Mucosa of rectum (tissue), 2 donors: ENCODE data around the gene C2CD3.
"Not testable (repeated sequence)": the region's sequence is repeated elsewhere in the genome, so short reads cannot be mapped to it uniquely, and the experiment has no call there.

ENCODE experiments used
- H3K27ac ChIP-seq, 2 donors: one replicate each; pipeline ENCODE4 v1.7.0; 2013; ENCODE audit warnings: inconsistent platforms in 2 of 2, low read depth in 2 of 2, low read length in 2 of 2
- H3K27me3 ChIP-seq, 2 donors: one replicate each; pipeline ENCODE4 v1.7.0; 2013; ENCODE audit warnings: low read length in 2 of 2; ENCODE audit not compliant: control insufficient read depth in 2 of 2, insufficient read depth in 2 of 2
- H3K36me3 ChIP-seq, 2 donors: one replicate each; pipeline ENCODE4 v1.7.0; 2013; ENCODE audit warnings: low read length in 2 of 2; ENCODE audit not compliant: control insufficient read depth in 2 of 2, insufficient read depth in 2 of 2
- H3K4me1 ChIP-seq, 2 donors: one replicate each; pipeline ENCODE4 v1.7.0; 2013; ENCODE audit warnings: low read length in 2 of 2, mild to moderate bottlenecking in 1 of 2; ENCODE audit not compliant: control insufficient read depth in 2 of 2, insufficient read depth in 2 of 2
- H3K4me3 ChIP-seq, 2 donors: one replicate each; pipeline ENCODE4 v1.7.0; 2013; ENCODE audit warnings: low read length in 2 of 2
- H3K9ac ChIP-seq, 2 donors: one replicate each; pipeline ENCODE4 v1.7.0; 2013; ENCODE audit warnings: low read length in 2 of 2, low read depth in 1 of 2, mild to moderate bottlenecking in 1 of 2
- H3K9me3 ChIP-seq, 2 donors: one replicate each; pipeline ENCODE4 v1.7.0; 2013; ENCODE audit warnings: low read length in 2 of 2; ENCODE audit not compliant: control insufficient read depth in 2 of 2
- donor health status: healthy.
- donor health status: Normal muscosa, but diverticular disease.

C2CD3 gene

DNA sequence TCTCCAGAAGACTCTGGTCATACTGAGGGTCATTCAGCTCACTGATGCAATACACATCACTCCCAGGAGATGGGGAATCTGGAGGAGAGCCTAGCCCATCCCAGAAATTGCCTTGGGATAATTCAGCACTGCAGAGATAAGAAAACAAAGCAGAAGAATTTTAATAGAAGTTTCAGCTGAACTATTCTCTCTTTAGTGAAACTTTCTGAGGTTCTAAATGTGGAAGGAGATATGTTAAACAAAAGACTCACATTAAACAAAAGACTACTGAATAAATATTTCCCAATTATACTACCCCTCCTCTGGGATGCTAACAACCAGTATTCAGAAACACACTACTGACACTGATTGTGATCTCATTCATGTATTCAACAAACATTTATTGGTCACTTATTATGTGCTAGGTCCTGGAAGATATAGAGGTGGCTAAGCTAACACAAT, 47.8 kb downstream of the C2CD3 start:
- no peak overlapping the region for H3K27ac ChIP-seq
- no peaks in the 10 kb centered on the region for H3K9me3 ChIP-seq
- no peak overlapping the region for H3K9ac ChIP-seq
- H3K4me1 ChIP-seq: no peaks in the 10 kb centered on the region
- H3K36me3 ChIP-seq: peaks cover 3 to 5% of the 10 kb centered on the region in 2 donors
- no peaks in the 10 kb centered on the region for H3K27me3 ChIP-seq
- H3K4me3 ChIP-seq: no peak overlapping the region

DNA sequence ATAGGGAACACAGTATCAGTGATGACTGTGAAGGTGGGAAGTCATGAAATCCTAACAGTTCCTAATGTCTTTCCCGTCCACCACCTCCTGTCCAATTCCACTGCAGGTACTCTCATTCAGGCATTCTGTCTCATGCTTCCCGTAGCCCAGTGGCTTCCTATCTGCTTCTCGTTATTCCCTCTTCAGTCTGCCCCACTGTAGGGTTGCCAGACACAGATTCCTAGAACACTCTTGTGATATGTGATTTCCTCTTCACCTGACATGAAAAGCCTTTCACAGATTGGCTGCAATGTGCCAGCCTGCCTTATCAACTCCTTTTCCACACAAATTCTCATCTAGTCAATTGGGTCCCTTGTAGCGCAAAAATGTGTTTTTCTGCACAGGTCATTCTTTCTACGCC, 49.0 kb downstream of the C2CD3 start:
- Histone ChIP-seq H3K4me1 (no peaks in the 10 kb centered on the region), H3K27me3 (no peaks in the 10 kb centered on the region), H3K9ac (no peak overlapping the region), H3K4me3 (no peak overlapping the region), H3K9me3 (no peaks in the 10 kb centered on the region), H3K36me3 (peaks cover 3 to 5% of the 10 kb centered on the region in 2 donors), H3K27ac (no peak overlapping the region)

DNA sequence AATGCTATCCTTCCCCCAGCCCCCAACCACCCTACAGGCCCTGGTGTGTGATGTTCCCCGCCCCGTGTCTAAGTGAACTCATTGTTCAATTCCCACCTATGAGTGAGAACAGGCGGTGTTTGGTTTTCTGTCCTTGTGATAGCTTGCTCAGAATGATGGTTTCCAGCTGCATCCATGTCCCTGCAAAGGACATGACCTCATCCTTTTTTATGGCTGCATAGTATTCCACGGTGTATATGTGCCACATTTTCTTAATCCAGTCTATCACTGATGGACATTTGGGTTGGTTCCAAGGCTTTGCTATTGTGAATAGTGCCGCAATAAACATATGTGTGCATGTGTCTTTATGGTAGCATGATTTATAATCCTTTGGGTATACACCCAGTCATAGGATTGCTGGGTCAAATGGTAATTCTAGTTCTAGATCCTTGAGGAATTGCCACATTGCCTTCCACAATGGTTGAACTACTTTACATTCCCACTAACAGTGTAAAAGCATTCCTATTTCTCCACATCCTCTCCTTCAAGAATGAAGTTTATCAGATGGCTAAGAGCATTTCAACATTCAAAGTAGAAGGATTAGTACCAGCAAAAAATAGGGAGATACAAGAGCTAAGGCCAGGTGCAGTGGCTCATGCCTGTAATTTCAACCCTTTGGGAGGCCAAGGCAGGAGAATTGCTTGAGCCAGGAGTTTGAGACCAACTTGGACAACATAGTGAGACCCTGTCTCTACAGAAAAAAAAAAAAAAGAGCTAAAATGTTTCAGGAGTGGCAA, 50.4 kb downstream of the C2CD3 start:
- H3K4me3 ChIP-seq, H3K9ac ChIP-seq, H3K36me3 ChIP-seq, H3K27me3 ChIP-seq, H3K4me1 ChIP-seq, H3K27ac ChIP-seq, H3K9me3 ChIP-seq: not testable (repeated sequence)

DNA sequence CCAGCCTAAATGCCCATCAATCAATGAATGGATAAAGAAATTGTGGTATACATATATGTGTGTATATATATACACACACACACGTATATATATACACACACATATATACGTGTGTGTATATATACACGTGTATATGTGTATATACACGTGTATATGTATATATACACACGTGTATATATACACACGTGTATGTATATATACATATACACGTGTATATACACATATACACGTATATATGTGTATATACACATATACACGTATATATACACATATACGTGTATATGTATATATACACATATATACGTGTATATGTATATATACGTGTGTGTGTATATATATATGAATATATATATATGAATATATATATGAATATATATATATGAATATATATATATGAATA, 54.1 kb downstream of the C2CD3 start:
- no peaks in the 10 kb centered on the region for H3K4me1 ChIP-seq
- no peaks in the 10 kb centered on the region for H3K27me3 ChIP-seq
- H3K9me3 ChIP-seq: no peaks in the 10 kb centered on the region
- no peak overlapping the region for H3K4me3 ChIP-seq
- peaks cover 12 to 25% of the 10 kb centered on the region in 2 donors for H3K36me3 ChIP-seq
- no peak overlapping the region for H3K9ac ChIP-seq
- no peak overlapping the region for H3K27ac ChIP-seq

GRCh38 chr11:74112877-74113276, 57.9 kb downstream of the C2CD3 start:
- Histone ChIP-seq H3K27ac (no peak overlapping the region), H3K4me1 (no peaks in the 10 kb centered on the region), H3K9ac (no peak overlapping the region), H3K9me3 (no peaks in the 10 kb centered on the region), H3K4me3 (no peak overlapping the region), H3K27me3 (no peaks in the 10 kb centered on the region), H3K36me3 (peaks cover 11 to 30% of the 10 kb centered on the region in 2 donors)

DNA sequence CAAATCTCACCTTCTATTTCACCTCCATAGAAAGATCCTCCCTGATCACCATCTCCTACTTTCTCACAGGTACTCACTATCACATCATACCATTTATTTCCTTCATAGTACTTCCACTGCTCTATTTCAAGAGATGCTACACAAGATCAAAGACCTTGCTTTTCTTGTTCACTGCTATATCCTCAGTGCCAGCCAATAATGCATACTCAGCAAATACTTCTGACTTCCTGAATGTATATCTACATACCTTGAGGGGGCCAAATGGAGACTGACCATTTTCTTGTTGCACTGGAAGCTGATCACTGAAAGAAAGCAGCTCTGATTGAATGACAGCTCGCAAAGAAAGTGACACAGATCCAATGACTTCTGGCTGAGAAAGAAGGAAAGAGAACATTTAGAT, 64.7 kb downstream of the C2CD3 start:
- H3K9me3 ChIP-seq: no peaks in the 10 kb centered on the region
- H3K36me3 ChIP-seq: peaks cover 32 to 37% of the 10 kb centered on the region in 2 donors
- no peaks in the 10 kb centered on the region for H3K27me3 ChIP-seq
- no peak overlapping the region for H3K27ac ChIP-seq
- H3K9ac ChIP-seq: no peak overlapping the region
- H3K4me3 ChIP-seq: no peak overlapping the region
- H3K4me1 ChIP-seq: no peaks in the 10 kb centered on the region

DNA sequence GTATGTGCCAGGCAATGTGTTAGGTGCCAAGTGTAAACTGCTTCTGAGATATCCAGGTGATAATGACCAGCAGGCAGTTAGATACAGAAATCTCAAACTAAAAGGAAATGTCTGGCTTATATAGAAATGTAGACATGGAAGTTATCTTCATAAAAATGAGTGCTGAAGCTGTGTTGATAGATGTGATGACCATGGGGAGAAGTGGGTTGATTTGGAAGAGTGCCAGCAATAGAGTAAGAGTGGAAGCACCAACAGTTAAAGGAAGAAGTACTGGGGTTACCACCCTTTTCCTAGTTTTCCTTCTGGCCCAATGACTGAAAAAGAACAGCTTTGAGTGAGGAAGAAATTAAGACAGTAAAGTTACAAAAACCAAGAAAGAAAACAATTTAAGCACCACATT, 68.5 kb downstream of the C2CD3 start:
- no peaks in the 10 kb centered on the region for H3K4me1 ChIP-seq
- no peak overlapping the region for H3K27ac ChIP-seq
- H3K9ac ChIP-seq: no peak overlapping the region
- H3K9me3 ChIP-seq: no peaks in the 10 kb centered on the region
- peaks cover 40 to 53% of the 10 kb centered on the region in 2 donors for H3K36me3 ChIP-seq
- no peak overlapping the region for H3K4me3 ChIP-seq
- H3K27me3 ChIP-seq: no peaks in the 10 kb centered on the region

DNA sequence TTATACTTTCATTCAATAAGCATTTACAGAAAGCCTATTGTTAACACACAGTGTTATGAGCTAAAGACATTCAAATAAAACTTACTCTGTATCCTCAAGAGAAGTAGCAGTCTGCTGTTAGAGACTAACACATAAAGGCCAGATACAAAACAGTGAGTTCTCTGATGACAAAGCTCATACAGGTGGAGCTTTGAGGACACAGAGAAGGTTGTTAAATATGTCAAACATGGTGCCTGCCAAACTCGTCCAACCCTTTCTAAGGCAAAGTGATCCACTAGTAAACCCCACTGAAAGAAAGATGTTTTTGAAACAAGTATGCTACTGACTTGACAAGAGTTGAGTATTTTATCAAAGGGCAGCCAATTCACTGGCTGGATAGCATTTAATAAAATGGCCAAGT, 70.1 kb downstream of the C2CD3 start:
- no peak overlapping the region for H3K4me3 ChIP-seq
- H3K4me1 ChIP-seq: no peaks in the 10 kb centered on the region
- no peaks in the 10 kb centered on the region for H3K27me3 ChIP-seq
- peaks cover 35 to 46% of the 10 kb centered on the region in 2 donors for H3K36me3 ChIP-seq
- H3K9me3 ChIP-seq: no peaks in the 10 kb centered on the region
- no peak overlapping the region for H3K27ac ChIP-seq
- no peak overlapping the region for H3K9ac ChIP-seq

- no peaks in the 10 kb centered on the region for H3K4me1 ChIP-seq
- no peak overlapping the region for H3K4me3 ChIP-seq
- no peak overlapping the region for H3K27ac ChIP-seq
- peaks cover 32 to 44% of the 10 kb centered on the region in 2 donors for H3K36me3 ChIP-seq
- no peak overlapping the region for H3K9ac ChIP-seq
- H3K27me3 ChIP-seq: no peaks in the 10 kb centered on the region
- no peaks in the 10 kb centered on the region for H3K9me3 ChIP-seq
These were observed 70.6 kb downstream of the C2CD3 start for GRCh38 chr11:74100231-74100630.

- Histone ChIP-seq H3K4me3 (no peak overlapping the region), H3K27ac (no peak overlapping the region), H3K4me1 (no peaks in the 10 kb centered on the region), H3K9me3 (no peaks in the 10 kb centered on the region), H3K9ac (no peak overlapping the region), H3K36me3 (peaks cover 41 to 45% of the 10 kb centered on the region in 2 donors), H3K27me3 (no peaks in the 10 kb centered on the region)
These were observed 73.0 kb downstream of the C2CD3 start for GRCh38 chr11:74097686-74098237.
